Dermis microvascular lymphatic vessel endothelial cell (primary cell): Measurements from ENCODE around the gene ULK1. TPM values are rescaled to one million over a fixed set of nuclear protein-coding genes. Genes with fewer than 3 reads are reported as not detected.
A peak's percentile ranks its signal among the peaks of the same experiment; 100 is the strongest.
"Not testable (repeated sequence)": the region's sequence is repeated elsewhere in the genome, so short reads cannot be mapped to it uniquely, and the experiment has no call there.

Experiments used
- DNase-seq, 2 donors: peaks; one replicate each; pipeline versions ENCODE4 v3.0.0 to v3.0.0-alpha.2; 2010; ENCODE audit warnings: low read depth in 2 of 2
- total RNA-seq: library from RNA; depleted of rRNA; stranded (reverse); fragments of >200 nt; gene quantifications from 2 replicates; pipeline ENCODE4 v1.2.1, GENCODE V29; 2014

ULK1 gene
- total RNA-seq, 1 donor from 2014 or later = 4.5 TPM

DNA sequence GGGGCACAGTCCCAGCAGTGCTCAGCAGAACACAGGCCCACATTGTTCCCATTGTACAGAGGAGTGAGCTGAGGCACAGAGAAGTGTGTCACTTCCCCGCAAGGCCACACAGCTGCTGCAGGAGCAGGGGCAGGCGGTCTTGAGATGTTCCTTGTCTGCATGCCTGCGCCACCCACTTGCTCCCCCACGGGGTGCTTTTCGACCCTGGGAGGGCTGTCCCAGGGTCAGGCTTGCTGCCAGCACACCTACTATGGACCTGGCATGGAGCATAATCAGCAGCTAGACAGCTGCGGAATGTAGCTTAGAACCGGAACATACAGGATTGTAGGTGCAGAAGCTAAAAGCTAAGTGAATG lies 47.5 kb downstream of the ULK1 start:
- no peak for DNase-seq

DNA sequence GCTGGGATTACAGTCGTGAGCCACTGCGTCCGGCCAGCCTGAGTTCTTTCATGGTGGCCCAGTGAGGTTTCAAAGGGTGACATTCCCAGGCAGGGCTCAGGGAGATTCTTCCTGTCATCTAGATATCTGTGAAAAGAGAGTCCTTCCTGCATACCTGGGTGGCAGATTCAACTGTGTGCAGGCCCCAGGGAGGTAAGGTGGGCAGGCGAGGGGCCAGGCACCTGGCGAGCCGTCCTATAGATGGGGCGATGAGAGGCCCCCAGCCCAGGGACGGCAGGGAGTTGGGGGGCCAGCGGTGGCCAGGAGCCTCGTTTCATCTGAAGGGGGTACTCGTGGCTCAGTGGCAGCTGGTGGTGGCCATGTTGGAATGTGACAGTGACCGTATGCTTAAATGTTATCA lies 48.2 kb downstream of the ULK1 start:
- DNase-seq = no peak

DNA sequence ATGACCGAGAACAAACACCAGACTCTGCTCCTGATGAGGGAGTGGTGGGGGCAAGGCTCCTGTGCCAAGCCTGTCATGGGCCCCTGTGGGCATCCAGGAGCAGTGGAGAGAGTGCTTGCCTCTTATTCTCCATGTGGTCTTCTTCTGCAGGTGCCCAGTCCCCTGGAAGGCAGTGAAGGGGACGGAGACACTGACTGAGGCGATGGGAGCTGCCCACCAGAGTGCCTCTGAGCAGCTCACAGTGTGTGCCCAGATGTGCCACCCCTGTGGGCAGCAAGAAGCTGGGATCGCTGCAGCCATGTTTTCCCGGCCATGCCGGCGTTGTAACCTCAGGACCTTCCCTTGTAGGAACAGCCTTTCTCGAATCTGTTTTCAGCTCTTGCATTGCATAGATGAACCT lies 49.0 kb downstream of the ULK1 start:
- DNase-seq = no peak

DNA sequence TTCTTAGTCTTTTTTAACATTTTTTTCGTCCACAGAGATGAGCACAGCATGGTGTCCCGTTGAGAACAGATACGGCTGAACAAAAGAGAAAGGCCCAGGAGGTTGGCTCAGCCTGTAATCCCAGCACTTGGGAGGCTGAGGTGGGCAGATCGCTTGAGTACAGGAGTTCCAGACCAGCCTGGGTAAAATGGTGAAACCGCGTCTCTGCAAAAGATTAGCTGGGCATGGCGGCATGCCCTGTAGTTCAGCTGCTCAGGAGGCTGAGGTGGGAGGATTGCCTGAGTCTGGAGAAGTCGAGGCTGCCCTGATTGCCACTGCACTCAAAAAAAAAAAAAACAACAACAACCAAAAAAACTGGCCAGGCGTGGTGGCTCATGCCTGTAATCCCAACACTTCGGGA lies 49.5 kb downstream of the ULK1 start:
- DNase-seq = no peak

DNA sequence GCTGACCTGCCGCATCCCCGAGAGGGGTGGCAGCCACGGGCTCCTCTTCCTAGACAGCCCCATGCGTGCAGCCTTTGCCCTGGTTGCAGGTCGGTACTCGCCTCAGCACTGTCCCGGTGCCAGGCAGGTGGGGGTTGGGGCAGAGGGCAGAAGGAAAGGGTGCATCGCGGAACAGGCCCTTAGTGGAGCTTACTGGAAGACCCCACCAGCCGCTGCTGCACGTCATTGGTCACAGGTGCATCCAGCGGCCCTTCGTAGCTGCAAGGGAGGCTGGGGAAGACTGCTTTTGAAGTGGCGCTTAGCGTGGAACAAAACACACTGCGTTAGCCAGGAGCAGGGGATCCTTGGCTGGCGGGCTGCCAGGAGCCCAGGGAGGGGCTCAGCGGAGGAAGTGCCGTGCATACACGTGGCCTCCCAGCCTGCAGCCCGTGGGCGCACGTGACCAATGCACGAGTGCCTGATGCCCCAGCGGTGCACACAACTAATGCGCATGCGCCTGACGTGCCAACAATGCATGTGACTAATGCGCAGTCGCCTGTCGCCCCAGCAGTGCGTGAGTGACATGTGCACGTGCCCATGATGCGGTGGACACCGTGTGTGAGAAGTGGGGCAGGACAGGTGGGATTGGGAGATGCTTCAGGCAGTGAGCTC lies 50.3 kb downstream of the ULK1 start:
- DNase-seq = no peak

DNA sequence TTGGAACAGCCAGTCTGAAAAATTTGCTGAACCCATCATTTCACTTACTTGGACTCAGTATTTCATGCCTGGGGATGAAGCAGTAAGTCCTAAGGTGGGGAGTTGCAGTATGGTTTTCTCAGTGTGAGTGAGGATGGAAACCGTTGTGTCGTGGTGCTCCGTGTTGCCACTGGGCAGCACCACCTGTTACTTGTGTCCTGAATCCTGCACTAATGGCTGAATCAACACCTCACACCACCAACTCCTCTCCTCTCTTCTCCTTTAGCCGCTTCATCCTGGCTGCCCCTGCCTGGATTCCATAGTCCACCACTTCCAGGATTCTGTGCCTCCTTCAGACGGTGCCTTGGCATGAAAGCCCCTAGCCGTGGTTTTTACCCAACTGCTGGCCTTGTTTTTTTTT lies 52.3 kb downstream of the ULK1 start:
- DNase-seq = no peak

DNA sequence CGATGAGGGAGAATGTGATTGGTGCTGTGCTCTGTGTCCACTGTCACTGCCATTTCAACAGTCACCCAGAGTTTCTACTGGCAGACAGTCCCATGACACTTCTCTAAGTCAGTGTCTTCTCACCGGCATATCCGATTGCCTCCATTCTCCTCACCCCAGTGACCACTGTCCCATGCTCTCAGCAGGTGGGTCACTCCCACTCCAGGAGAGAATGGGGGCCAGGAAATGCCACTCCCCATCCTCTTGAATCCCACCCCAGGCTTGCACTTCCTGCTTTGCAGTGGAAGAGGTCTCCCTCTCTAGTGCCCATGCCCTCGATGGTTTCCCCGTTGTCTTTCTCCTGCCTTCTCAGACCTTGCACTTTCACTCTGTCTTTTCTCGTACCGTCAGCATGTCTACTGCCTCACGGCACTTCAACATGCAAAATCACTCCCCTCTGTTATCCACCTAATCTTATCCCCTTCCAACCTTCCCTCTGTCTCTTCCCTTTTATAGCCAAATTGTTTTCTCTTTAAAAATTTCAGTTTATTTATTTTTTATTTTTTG lies 53.1 kb downstream of the ULK1 start:
- no peak for DNase-seq

DNA sequence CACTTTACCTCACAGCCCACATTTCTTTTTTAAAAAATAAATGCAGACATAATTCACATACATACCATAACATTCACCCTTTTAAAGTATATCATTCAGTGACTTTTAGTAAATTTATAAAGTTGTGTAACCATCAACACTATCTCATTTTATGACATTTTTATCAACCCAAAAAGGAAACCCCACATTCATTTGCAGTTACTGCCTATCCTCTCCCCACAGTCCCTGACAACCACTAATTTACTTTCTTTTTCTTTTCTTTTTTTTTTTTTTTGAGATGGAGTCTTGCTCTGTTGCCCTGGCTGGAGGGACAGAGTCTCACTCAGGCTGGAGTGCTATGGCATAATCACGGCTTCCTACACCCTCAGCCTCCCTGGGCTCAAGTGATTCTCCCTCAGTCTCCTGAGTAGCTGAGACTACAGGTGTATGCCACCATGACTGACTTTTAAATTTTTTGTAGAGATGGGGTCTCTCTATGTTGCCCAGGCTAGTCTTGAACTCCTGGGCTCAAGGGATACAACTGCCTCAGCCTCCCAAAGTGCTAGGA lies 53.8 kb downstream of the ULK1 start:
- DNase-seq = no peak

DNA sequence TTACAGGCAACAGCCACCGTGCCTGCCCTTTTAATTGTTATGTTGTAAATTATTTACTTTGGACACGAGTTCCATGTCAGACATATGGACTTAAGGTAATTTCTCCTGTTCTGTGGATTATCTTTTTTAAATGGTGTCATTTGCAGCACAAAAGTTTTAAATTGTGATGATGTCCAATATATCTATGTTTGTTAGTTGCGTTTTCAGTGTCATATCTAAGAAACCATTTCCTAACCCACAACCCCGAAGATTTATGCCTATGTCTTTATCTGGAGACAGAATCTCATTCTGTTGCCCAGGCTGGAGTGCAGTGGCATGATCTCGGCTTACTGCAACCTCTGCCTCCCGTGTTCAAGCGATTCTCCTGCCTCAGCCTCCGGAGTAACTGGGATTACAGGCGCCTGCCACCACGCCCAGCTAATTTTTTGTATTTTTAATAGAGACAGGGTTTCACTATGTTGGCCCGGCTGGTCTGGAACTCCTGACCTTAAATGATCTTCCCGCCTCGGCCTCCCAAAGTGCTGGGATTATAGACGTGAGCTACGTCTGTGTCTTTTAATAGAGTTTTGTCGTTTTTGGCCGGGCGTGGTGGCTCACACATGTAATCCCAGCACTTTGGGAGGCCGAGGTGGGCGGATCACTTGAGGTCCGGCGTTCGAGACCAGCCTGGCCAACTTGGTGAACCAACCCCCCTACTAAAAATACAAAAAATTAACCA lies 54.5 kb downstream of the ULK1 start:
- not testable (repeated sequence) for DNase-seq

DNA sequence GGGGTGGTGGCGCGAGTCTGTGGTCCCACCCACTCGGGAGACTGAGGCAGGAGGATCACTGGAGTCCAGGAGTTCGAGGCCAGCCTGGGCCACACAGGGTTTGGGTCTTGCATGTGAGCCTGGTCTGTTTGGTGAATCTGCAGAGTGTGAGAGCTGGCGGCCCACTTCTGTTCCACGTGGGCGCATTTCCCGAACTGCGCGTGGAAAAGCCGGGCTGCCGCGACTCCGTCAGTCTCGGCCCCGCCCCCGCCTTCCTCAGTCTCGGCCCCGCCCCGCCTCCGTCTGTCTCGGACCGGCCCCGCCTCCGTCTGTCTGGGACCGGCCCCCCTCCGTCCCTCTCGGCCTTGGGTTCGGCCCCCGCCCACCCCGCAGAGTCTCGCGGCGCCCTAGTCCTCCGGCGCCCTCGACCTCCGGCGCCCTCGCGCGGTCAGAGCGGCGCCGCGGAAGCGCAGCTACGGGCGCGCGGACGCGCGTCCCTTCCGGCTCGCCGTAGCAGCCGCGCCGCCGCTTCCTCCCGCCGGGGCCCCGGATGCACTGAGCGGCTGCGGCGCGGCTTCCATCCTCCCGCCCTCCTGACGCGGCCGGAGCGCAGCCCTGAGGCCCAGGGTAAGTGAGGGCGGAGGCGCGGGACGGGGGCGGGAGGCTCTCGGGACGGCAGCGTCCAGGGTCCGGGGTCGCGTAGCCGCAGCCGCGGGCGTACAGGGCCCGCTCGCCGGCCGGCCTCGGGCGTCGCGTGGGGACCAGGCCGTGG lies 55.2 kb downstream of the ULK1 start, which contains the start of gene EP400:
Gene EP400 (plus strand): TSS at position 512 of the 751 bp plus-strand sequence. CDS start 10,678 bp downstream, outside the sequence.
- DNase-seq = peak; percentile 50 to 92

DNA sequence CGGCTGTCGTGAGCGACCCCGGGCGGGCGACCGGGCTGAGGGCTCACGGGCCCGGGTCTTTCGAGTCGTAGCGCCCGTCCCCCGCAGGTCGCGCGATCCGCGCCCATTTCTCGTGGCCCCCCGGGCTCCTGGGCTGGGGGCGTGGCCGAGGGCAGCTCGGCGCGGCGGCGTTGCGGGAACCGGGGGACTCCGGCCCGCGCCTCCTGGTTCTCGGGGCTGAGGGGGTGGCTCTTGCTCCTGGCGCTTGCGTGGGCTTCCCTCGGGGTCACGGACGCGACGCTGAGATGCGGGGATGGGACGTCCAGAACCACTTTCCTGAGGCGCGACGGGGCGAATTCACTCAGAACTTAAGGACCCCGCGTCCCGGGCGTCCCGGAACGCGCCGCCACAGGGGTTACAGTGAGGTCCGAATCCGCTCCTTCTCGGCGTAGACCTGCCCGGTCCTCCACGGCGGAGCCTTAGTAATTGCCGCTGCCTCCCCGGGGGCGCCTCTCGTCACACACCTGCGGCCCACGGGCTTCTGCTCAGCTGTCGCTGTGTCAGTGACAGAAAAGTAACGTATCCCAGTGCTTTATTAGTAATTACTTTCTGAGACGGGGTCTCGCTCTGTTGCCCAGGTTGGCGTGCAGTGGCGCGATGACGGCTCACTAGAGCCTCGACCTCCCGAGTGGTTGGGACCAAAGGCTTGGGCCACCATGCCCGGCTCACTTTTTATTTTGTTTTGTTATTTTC lies 55.9 kb downstream of the ULK1 start:
- DNase-seq = no peak

DNA sequence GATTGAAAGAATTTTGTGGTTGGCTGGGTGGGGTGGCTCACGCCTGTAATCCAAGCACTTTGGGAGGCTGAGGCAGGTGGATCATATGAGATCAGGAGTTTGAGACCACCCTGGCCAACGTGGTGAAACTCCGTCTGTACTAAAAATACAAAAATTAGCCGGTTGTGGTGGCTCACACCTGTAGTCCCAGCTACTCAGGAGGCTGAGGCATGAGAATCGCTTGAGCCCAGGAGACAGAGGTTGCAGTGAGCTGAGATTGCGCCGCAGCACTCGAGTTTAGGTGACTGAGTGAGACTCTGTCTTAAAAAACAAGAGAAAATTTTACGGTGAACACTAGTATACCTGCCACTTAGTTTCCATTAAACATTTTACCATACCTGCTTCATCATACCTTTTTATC lies 59.4 kb downstream of the ULK1 start:
- not testable (repeated sequence) for DNase-seq

DNA sequence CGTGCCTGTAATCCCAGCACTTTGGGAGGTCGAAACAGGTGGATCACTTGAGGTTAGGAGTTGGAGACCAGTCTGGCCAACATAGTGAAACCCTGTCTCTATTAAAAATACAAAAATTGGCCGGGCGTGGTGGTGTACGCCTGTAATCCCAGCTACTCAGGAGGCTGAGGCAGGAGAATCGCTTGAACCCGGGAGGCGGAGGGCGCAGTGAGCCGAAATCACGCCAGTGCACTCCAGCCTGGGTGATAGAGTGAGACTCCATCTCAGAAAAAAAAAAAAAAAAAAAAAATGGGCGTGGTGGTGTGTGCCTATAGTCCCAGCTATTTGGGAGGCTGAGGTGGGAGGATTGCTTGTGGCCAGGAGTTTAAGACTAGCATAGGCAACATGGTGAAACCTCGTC lies 60.0 kb downstream of the ULK1 start:
- not testable (repeated sequence) for DNase-seq

DNA sequence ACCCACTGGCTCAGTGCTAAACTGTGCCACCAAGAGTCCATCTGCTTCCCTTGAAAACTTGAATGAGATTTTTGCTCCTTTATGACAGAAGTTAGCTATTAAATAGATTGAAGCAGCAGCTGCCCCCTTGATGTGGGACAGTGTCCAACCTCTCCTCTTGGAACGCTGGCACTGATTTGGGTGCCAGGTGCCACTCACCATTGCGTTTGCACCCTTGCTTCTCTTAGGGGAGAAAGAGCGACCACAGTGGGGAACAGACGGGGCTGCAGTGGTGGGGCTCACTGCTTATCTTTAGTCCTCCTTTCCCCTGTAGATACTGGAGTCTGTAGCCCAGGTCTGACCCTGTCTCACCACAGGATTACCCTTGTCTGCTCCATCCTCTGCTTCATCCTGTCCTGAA lies 64.7 kb downstream of the ULK1 start:
- DNase-seq = no peak

DNA sequence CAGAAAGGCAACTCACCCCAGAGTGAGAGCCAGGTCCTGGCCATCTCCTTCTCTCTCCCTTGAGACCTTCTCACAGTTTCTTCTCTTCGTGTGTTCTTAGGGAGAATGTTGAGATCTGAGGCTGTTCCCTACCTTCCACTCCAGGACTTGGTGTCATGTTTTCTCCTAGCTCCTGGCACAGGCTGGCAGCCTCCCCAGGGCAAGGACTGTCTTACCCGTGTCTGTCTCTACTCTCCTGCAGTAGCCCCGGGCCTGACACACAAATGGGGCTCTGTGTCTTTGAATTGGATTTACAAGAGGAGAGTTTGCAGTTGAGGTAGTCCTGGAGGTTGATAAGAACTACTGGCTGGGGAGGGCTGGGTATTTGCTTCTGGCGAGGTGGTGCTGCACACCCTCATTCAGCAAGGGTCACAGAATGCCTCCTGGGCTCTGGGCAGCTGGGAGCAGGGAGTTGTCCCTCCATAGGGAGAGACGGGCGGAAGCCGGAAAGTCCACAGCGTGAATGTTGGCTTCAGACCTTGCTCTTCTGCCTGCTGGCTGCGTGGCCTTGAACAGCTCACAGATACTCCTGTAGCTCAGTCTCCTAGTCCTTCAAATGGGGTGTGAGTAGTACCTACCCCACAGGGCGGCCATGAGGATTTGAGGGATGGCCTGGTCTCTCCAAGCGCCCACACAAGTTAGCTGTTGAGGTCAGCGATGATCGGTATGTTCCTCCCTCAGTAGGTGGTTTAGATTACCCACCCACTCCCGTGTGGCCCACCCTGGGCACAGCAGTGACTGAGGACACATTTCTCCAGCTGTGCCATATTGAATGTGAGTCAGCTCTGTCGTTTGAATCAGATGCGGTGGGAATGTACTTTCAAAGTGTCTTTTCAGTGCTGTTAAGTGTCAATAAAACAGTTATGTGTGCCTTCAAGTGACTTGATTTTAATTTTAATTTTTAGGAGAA lies 65.5 kb downstream of the ULK1 start:
- DNase-seq = no peak

DNA sequence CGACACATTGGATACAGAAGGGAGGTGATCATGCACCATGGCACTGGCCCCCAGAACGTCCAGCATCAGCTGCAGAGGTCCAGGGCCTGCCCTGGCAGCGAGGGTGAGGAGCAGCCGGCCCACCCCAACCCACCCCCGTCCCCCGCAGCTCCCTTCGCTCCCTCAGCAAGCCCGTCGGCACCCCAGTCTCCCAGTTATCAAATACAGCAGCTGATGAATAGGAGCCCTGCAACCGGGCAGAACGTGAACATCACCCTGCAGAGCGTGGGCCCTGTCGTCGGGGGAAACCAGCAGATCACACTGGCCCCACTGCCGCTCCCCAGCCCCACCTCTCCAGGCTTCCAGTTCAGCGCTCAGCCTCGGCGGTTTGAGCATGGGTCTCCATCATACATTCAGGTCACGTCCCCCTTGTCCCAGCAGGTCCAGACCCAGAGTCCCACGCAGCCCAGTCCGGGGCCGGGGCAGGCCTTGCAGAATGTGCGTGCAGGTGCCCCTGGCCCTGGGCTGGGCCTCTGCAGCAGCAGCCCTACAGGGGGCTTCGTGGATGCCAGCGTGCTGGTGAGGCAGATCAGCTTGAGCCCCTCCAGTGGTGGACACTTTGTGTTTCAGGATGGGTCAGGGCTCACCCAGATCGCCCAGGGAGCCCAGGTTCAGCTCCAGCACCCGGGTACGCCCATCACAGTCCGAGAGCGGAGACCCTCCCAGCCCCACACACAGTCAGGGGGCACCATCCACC lies 66.3 kb downstream of the ULK1 start:
- DNase-seq = not testable (repeated sequence)

DNA sequence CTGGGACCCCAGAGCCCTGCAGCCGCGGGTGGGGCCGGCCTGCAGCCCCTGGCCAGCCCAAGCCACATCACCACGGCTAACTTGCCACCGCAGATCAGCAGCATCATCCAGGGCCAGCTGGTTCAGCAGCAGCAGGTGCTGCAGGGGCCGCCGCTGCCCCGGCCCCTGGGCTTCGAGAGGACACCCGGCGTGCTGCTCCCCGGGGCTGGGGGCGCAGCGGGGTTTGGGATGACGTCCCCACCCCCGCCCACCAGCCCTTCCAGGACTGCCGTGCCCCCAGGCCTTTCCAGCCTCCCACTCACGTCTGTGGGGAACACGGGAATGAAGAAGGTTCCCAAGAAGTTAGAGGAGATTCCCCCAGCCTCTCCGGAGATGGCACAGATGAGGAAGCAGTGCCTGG lies 66.9 kb downstream of the ULK1 start:
- DNase-seq = not testable (repeated sequence)

DNA sequence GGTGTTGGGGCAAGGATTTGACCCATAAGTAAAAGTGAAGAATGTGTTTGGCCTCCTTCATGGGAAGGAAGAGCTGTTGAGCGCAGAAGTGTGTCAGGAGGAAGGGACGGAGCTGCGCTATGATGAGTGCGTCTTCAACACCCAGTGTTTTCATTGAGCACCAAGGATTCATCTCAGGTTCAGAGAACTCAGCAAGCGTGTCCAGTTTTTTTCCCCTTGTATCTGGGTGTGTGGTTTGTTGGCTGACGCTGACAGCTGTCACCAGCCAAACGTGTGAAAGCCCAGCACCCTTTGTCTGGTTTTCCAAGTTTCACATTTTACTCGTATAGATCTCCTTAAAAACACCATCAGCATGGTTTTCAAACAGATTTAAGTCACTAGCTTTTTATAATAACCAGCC lies 67.6 kb downstream of the ULK1 start:
- no peak for DNase-seq

DNA sequence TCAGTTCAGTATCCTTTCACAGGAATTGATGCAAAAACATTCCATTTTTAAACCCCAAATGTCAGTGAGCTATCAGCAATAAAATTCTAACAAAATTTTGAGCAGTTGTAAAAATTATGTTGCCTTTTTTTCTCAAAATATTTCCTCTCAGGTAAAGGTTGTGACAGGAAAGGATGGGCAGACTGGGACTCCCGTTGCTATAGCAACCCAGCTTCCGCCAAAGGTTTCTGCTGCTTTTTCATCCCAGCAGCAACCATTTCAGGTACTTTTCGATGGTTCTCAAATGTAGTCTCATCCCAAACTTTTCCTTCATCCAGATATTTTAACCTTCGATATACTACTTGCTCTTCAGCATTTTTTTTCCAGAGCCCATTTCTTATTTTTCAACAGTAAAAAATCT lies 69.0 kb downstream of the ULK1 start:
- DNase-seq = no peak

DNA sequence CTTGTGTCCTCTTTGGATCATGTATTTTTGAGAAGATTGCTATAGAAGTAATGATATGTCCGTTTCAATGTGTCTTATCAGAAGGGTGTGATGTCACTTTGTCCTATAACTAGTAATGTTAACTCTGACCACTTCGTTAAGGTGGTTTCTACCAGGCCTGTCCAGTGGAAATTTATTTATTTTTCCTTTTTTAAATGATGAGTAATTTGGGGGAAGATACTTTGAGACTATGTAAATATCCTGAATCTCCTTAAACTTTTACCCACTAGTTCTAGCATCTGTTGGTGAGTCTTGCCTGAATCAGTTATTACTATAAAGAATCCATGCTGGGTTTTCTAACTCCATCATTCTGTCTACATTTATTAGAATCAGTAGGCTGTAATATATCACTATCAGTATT lies 70.7 kb downstream of the ULK1 start:
- DNase-seq = no peak
